ENCODE results near the gene ADAMTS6.

The ADAMTS6 gene

GRCh38 chr5:65262096-65262495 lies 219.6 kb downstream of the ADAMTS6 start (continued):
- no peak for TF ChIP-seq SP3 (tag by site-specific recombination; IDR thresholded peaks at IDR 0.05)
- 0 out of 2 replicates have a peak, but pooled peaks have one; percentile 38 for TF ChIP-seq ZNF350 (tag by site-specific recombination; IDR thresholded peaks at IDR 0.05)
- no peak for TF ChIP-seq ZNF114 (tag by site-specific recombination; IDR thresholded peaks at IDR 0.05)
- TF ChIP-seq PRDM10 (tag by site-specific recombination; IDR thresholded peaks at IDR 0.05) = no peak
- no peak for TF ChIP-seq ZNF416 (tag by site-specific recombination; IDR thresholded peaks at IDR 0.05)
- no peak for TF ChIP-seq ZBTB1 (tag by site-specific recombination; IDR thresholded peaks at IDR 0.05)
- no peak for TF ChIP-seq ZNF639 (tag by site-specific recombination; IDR thresholded peaks at IDR 0.05)
- TF ChIP-seq ZNF830 (tag by site-specific recombination; IDR thresholded peaks at IDR 0.05; ENCODE audit: low read depth) = no peak
- no peak for TF ChIP-seq ZNF138 (tag by site-specific recombination; IDR thresholded peaks at IDR 0.05; ENCODE audit: borderline replicate concordance)
- no peak for TF ChIP-seq ZNF768 (tag by site-specific recombination; IDR thresholded peaks at IDR 0.05)
- TF ChIP-seq GFI1B (tag by site-specific recombination; IDR thresholded peaks at IDR 0.05) = no peak
- TF ChIP-seq ZNF398 (tag by site-specific recombination; IDR thresholded peaks at IDR 0.05) = 0 out of 2 replicates have a peak, but pooled peaks have one; percentile 20
- TF ChIP-seq ZNF626 (tag by site-specific recombination; IDR thresholded peaks at IDR 0.05) = 0 out of 2 replicates have a peak, but pooled peaks have one; percentile 32
- no peak for TF ChIP-seq SP7 (tag by site-specific recombination; IDR thresholded peaks at IDR 0.05)
- TF ChIP-seq ZNF48 (tag by site-specific recombination; IDR thresholded peaks at IDR 0.05) = no peak
- peak; percentile 66 for TF ChIP-seq ZBTB17 (tag by site-specific recombination; IDR thresholded peaks at IDR 0.05)
- no peak for TF ChIP-seq ZNF2 (tag by site-specific recombination; IDR thresholded peaks at IDR 0.05)
- no peak for TF ChIP-seq ZNF146 (tag by site-specific recombination; IDR thresholded peaks at IDR 0.05)
- TF ChIP-seq ZNF280D (tag by site-specific recombination; IDR thresholded peaks at IDR 0.05) = no peak
- TF ChIP-seq FEZF1 (tag by site-specific recombination; IDR thresholded peaks at IDR 0.05) = no peak
- no peak for TF ChIP-seq ZNF488 (tag by site-specific recombination; IDR thresholded peaks at IDR 0.05)
- TF ChIP-seq ZNF677 (tag by site-specific recombination; IDR thresholded peaks at IDR 0.05) = no peak

Measured in HEK293 (cell line).